ENCODE measurements around the gene TMA16. TPM values are rescaled to one million over a fixed set of nuclear protein-coding genes. Genes with fewer than 3 reads are reported as not detected.

TMA16 gene
- total and polyA plus RNA-seq, 8 donors = 6.7 to 79.4 (median 16.9) TPM

GRCh38 chr4:163525982-163526381, 31.5 kb downstream of the TMA16 start:
- H3K27ac ChIP-seq = no peak overlapping the region
- no peaks in the 10 kb centered on the region for H3K27me3 ChIP-seq
- intact Hi-C loops (cut with DNase I; ENCODE audit: low total_unique reads) = no loop called here
- 67 to 89% (median 81%) methylated on average over 3 of the region's 3 CpGs for WGBS, 5 donors
- H3K36me3 ChIP-seq = peaks cover 19 to 94% (median 71%) of the 10 kb centered on the region in 4 donors
- TF ChIP-seq POLR2AphosphoS5 (IDR thresholded peaks at IDR 0.05) = no peak
- no peak for TF ChIP-seq POLR2A (IDR thresholded peaks at IDR 0.05)
- TF ChIP-seq CTCF (IDR thresholded peaks at IDR 0.05) = no peak
- no peak for DNase-seq
- no peaks in the 10 kb centered on the region for H3K9me3 ChIP-seq
- no peak overlapping the region for H3K4me3 ChIP-seq
- no peaks in the 10 kb centered on the region for H3K4me1 ChIP-seq

- H3K36me3 ChIP-seq = peaks cover 11 to 88% (median 62%) of the 10 kb centered on the region in 4 donors
Measured at GRCh38 chr4:163527172-163527571, 32.7 kb downstream of the TMA16 start.

GRCh38 chr4:163528653-163529052, 34.2 kb downstream of the TMA16 start:
- H3K27me3 ChIP-seq = no peaks in the 10 kb centered on the region
- H3K4me1 ChIP-seq = no peaks in the 10 kb centered on the region
- no peak overlapping the region for H3K4me3 ChIP-seq
- H3K27ac ChIP-seq = no peak overlapping the region
- 91 to 97% (median 94%) methylated on average over 4 of the region's 4 CpGs for WGBS, 5 donors
- no peaks in the 10 kb centered on the region for H3K9me3 ChIP-seq
- DNase-seq = no peak
- H3K36me3 ChIP-seq = peaks cover 10 to 75% (median 52%) of the 10 kb centered on the region in 4 donors
- intact Hi-C loops (cut with DNase I; ENCODE audit: low total_unique reads) = no loop called here
- TF ChIP-seq CTCF (IDR thresholded peaks at IDR 0.05) (no peak), EP300 (IDR thresholded peaks at IDR 0.05) (no peak), POLR2A (IDR thresholded peaks at IDR 0.05) (no peak), POLR2AphosphoS5 (IDR thresholded peaks at IDR 0.05) (no peak)

More at GRCh38 chr4:163527172-163527571, 32.7 kb downstream of the TMA16 start:
- H3K4me1 ChIP-seq = no peaks in the 10 kb centered on the region
- H3K27me3 ChIP-seq = no peaks in the 10 kb centered on the region
- intact Hi-C loops (cut with DNase I; ENCODE audit: low total_unique reads) = no loop called here
- no peak for DNase-seq
- H3K27ac ChIP-seq = no peak overlapping the region
- H3K4me3 ChIP-seq = no peak overlapping the region
- TF ChIP-seq EP300 (IDR thresholded peaks at IDR 0.05) (no peak), CTCF (IDR thresholded peaks at IDR 0.05) (no peak), POLR2AphosphoS5 (IDR thresholded peaks at IDR 0.05) (no peak), POLR2A (IDR thresholded peaks at IDR 0.05) (no peak)
- 84 to 88% (median 86%) methylated on average over 2 of the region's 2 CpGs for WGBS, 5 donors
- H3K9me3 ChIP-seq = no peaks in the 10 kb centered on the region

GRCh38 chr4:163534056-163534455, 39.6 kb downstream of the TMA16 start:
- Histone ChIP-seq H3K4me1 (no peaks in the 10 kb centered on the region), H3K36me3 (peaks cover 0 to 24% (median 18%) of the 10 kb centered on the region in 4 donors), H3K4me3 (no peak overlapping the region), H3K9me3 (no peaks in the 10 kb centered on the region), H3K27me3 (no peaks in the 10 kb centered on the region), H3K27ac (no peak overlapping the region)
- TF ChIP-seq POLR2AphosphoS5 (IDR thresholded peaks at IDR 0.05) (no peak), CTCF (IDR thresholded peaks at IDR 0.05) (no peak), POLR2A (IDR thresholded peaks at IDR 0.05) (no peak), EP300 (IDR thresholded peaks at IDR 0.05) (no peak)
- intact Hi-C loops (cut with DNase I; ENCODE audit: low total_unique reads) = no loop called here
- WGBS, 5 donors = 70 to 88% (median 79%) methylated on average over 4 of the region's 4 CpGs
- DNase-seq = no peak

Data from stomach (tissue), 9 donors.